8988T (cell line): ENCODE results near the gene RHBDF2.

Experiments used
- DNase-seq: peaks from one replicate; pipeline ENCODE4 v3.0.0; 2011

Gene RHBDF2

GRCh38 chr17:76452660-76453430 lies 48.4 kb downstream of the RHBDF2 start, which contains the start of gene UBE2O:
Gene UBE2O (minus strand): TSS chr17:76453152. CDS start chr17:76453141, 11 bp downstream.
- peak; percentile 75 for DNase-seq

- DNase-seq = no peak
Measured at GRCh38 chr17:76452127-76452659, 49.0 kb downstream of the RHBDF2 start.

GRCh38 chr17:76451506-76451905 lies 49.7 kb downstream of the RHBDF2 start:
- DNase-seq = no peak

- no peak for DNase-seq
Measured at GRCh38 chr17:76449126-76449525, 52.1 kb downstream of the RHBDF2 start.

- DNase-seq = no peak
Measured at GRCh38 chr17:76447931-76448652, 53.1 kb downstream of the RHBDF2 start.

- DNase-seq = no peak
Measured at GRCh38 chr17:76446449-76447231, 54.6 kb downstream of the RHBDF2 start.

- no peak for DNase-seq
Measured at GRCh38 chr17:76445697-76446448, 55.4 kb downstream of the RHBDF2 start.

- DNase-seq = no peak
Measured at GRCh38 chr17:76444518-76445311, 56.5 kb downstream of the RHBDF2 start.

GRCh38 chr17:76442341-76443338 lies 58.6 kb downstream of the RHBDF2 start:
- DNase-seq = no peak

GRCh38 chr17:76441686-76442340 lies 59.4 kb downstream of the RHBDF2 start:
- no peak for DNase-seq

- no peak for DNase-seq
Measured at GRCh38 chr17:76440751-76441362, 60.4 kb downstream of the RHBDF2 start.

- DNase-seq = no peak
Measured at GRCh38 chr17:76439314-76439928, 61.8 kb downstream of the RHBDF2 start.

GRCh38 chr17:76438906-76439305 lies 62.3 kb downstream of the RHBDF2 start:
- DNase-seq = no peak

- no peak for DNase-seq
Measured at GRCh38 chr17:76437467-76438402, 63.5 kb downstream of the RHBDF2 start.

- no peak for DNase-seq
Measured at GRCh38 chr17:76435751-76436150, 65.5 kb downstream of the RHBDF2 start.

- DNase-seq = no peak
Measured at GRCh38 chr17:76434870-76435269, 66.4 kb downstream of the RHBDF2 start.

- DNase-seq = no peak
Measured at GRCh38 chr17:76433693-76434092, 67.5 kb downstream of the RHBDF2 start.
